ENCODE results near the gene CRACR2B. TPM values are rescaled to one million over a fixed set of nuclear protein-coding genes. Genes with fewer than 3 reads are reported as not detected.

The CRACR2B gene
- total and polyA plus RNA-seq, 2 donors (not counting 1 experiment from before 2014, with no cell fraction given) = 9.7 to 67.7 TPM

GRCh38 chr11:875203-875602, 47.5 kb downstream of the CRACR2B start:
- POLR2A ChIA-PET = no interaction called here
- H3K9me3 Mint-ChIP-seq (ENCODE audit: insufficient read depth) = no peaks in the 10 kb centered on the region
- TF ChIP-seq EZH2 (IDR thresholded peaks at IDR 0.05; ENCODE audit: borderline replicate concordance, insufficient read depth, low read depth, low read length, poor library complexity, severe bottlenecking) = no peak
- no peak for TF ChIP-seq CTCF (IDR thresholded peaks at IDR 0.05)
- no peaks in the 10 kb centered on the region for H3K27me3 Mint-ChIP-seq
- Histone ChIP-seq H4K20me1 (ENCODE audit: control insufficient read depth, insufficient read depth, low read length, poor library complexity, severe bottlenecking) (no peaks in the 10 kb centered on the region), H2AFZ (ENCODE audit: insufficient read depth, low read depth, low read length, poor library complexity, severe bottlenecking) (no peak overlapping the region), H3K4me3 (ENCODE audit: control extremely low read depth in 1 of 5, extremely low read depth in 1 of 5, insufficient read depth in 1 of 5, low read depth in 2 of 5, low read length in 4 of 5) (no peak overlapping the region), H3K36me3 (replicated peaks in 1 of 2; ENCODE audit: control extremely low read depth in 1 of 2, control insufficient read depth in 1 of 2, extremely low read depth in 1 of 2, insufficient read depth in 2 of 2, low read length in 1 of 2) (peaks cover 0 to 8% of the 10 kb centered on the region in 2 experiments), H3K4me1 (ENCODE audit: control insufficient read depth in 2 of 2, insufficient read depth in 2 of 2, low read length in 2 of 2) (no peaks in the 10 kb centered on the region), H3K9ac (ENCODE audit: low read length) (no peak overlapping the region), H3K27me3 (replicated peaks in 1 of 4; ENCODE audit: control extremely low read depth in 1 of 4, control insufficient read depth in 3 of 4, insufficient read depth in 4 of 4, low read length in 3 of 4) (no peaks in the 10 kb centered on the region), H3K79me2 (ENCODE audit: control insufficient read depth, insufficient read depth, low read length) (no peaks in the 10 kb centered on the region), H3K4me2 (replicated peaks; ENCODE audit: low read depth, low read length, poor library complexity, severe bottlenecking) (no peak overlapping the region), H3K27ac (ENCODE audit: low read length in 2 of 2) (no peak overlapping the region), H3K9me3 (ENCODE audit: control extremely low read depth in 1 of 3, control insufficient read depth in 2 of 3, insufficient read depth in 1 of 3, low read length in 2 of 3) (no peaks in the 10 kb centered on the region)
- ATAC-seq (ENCODE audit: low read depth) (no peak), DNase-seq (no peak)
- no peaks in the 10 kb centered on the region for H3K4me1 Mint-ChIP-seq
- CTCF ChIA-PET = no interaction called here
- H3K27ac Mint-ChIP-seq = no peak overlapping the region
- intact Hi-C loops (cut with micrococcal nuclease) = no loop called here
- H3K4me3 Mint-ChIP-seq = no peak overlapping the region
- 98% methylated on average over 15 of the region's 16 CpGs for WGBS (ENCODE audit: insufficient coverage)

- H3K27me3 ChIP-seq (replicated peaks in 1 of 4; ENCODE audit: control extremely low read depth in 1 of 4, control insufficient read depth in 3 of 4, insufficient read depth in 4 of 4, low read length in 3 of 4) = no peaks in the 10 kb centered on the region
- no peaks in the 10 kb centered on the region for H3K4me1 ChIP-seq (ENCODE audit: control insufficient read depth in 2 of 2, insufficient read depth in 2 of 2, low read length in 2 of 2)
- TF ChIP-seq CTCF (IDR thresholded peaks at IDR 0.05) (no peak), EZH2 (IDR thresholded peaks at IDR 0.05; ENCODE audit: borderline replicate concordance, insufficient read depth, low read depth, low read length, poor library complexity, severe bottlenecking) (no peak)
- H3K9me3 ChIP-seq (ENCODE audit: control extremely low read depth in 1 of 3, control insufficient read depth in 2 of 3, insufficient read depth in 1 of 3, low read length in 2 of 3) = no peaks in the 10 kb centered on the region
- no peak overlapping the region for H3K4me3 ChIP-seq (ENCODE audit: control extremely low read depth in 1 of 5, extremely low read depth in 1 of 5, insufficient read depth in 1 of 5, low read depth in 2 of 5, low read length in 4 of 5)
- H3K4me2 ChIP-seq (replicated peaks; ENCODE audit: low read depth, low read length, poor library complexity, severe bottlenecking) = no peak overlapping the region
- DNase-seq (no peak), ATAC-seq (ENCODE audit: low read depth) (no peak)
- Mint-ChIP-seq H3K27me3 (no peaks in the 10 kb centered on the region), H3K27ac (no peak overlapping the region), H3K4me1 (no peaks in the 10 kb centered on the region), H3K9me3 (ENCODE audit: insufficient read depth) (no peaks in the 10 kb centered on the region), H3K4me3 (no peak overlapping the region)
- H3K79me2 ChIP-seq (ENCODE audit: control insufficient read depth, insufficient read depth, low read length) = no peaks in the 10 kb centered on the region
- H3K36me3 ChIP-seq (replicated peaks in 1 of 2; ENCODE audit: control extremely low read depth in 1 of 2, control insufficient read depth in 1 of 2, extremely low read depth in 1 of 2, insufficient read depth in 2 of 2, low read length in 1 of 2) = peaks cover 0 to 13% of the 10 kb centered on the region in 2 experiments
- H4K20me1 ChIP-seq (ENCODE audit: control insufficient read depth, insufficient read depth, low read length, poor library complexity, severe bottlenecking) = no peaks in the 10 kb centered on the region
- ChIA-PET POLR2A (no interaction called here), CTCF (no interaction called here)
- 95% methylated on average over 21 of the region's 21 CpGs for WGBS (ENCODE audit: insufficient coverage)
- no peak overlapping the region for H3K9ac ChIP-seq (ENCODE audit: low read length)
- H3K27ac ChIP-seq (ENCODE audit: low read length in 2 of 2) = no peak overlapping the region
- intact Hi-C loops (cut with micrococcal nuclease) = no loop called here
- no peak overlapping the region for H2AFZ ChIP-seq (ENCODE audit: insufficient read depth, low read depth, low read length, poor library complexity, severe bottlenecking)
Observed at GRCh38 chr11:875769-876301, 48.1 kb downstream of the CRACR2B start.
